CD4-positive, alpha-beta T cell treated with Interleukin-1 beta for 1 hour (primary cell): ENCODE data around the gene CDADC1.
A peak's percentile ranks its signal among the peaks of the same experiment; 100 is the strongest.
"Not testable (repeated sequence)": the region's sequence is repeated elsewhere in the genome, so short reads cannot be mapped to it uniquely, and the experiment has no call there.

Source experiments
- DNase-seq, 2 donors: peaks; one replicate each; pipeline ENCODE4 v3.0.0-alpha.2; 2020 to 2022

The CDADC1 gene

GRCh38 chr13:49240017-49240416 is 7.7 kb upstream of the CDADC1 start:
- peak; percentile 31 to 57 for DNase-seq

DNA sequence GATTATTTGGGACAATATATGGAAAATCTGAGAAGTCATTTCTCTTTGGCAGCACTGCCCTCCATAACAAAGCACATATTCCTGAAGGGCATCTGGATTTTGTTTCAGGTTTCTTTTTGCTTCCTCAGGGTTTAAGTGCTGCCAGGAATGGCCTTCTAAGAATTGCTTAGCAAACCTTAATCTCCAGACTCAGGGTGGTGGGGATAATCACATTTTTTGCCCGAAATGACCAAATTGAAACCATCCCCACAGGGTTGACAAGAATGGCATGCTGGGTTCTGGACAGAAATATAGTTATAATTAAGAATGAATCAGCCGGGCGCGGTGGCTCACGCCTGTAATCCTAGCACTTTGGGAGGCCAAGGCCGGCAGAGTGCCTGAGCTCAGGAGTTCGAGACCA is 6.4 kb upstream of the CDADC1 start:
- DNase-seq: no peak

DNA sequence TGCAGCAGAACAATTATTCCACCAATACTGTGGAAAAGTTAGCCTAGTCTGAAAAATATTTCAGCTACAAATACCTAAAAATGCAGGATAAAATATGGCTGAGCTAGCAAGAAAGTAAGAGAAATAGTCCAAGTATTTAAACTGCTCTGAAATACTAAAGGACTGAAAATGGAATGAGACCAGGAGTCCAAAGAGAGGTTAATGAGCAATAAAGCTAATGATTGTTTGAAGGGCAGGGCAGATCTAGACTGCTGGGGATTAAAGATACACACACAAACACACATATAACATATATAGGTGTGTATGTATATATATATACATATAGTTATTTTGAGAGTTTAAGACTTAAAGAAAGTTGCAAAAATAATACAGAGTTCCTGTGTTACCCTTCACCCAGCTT is 2.6 kb upstream of the CDADC1 start:
- DNase-seq: no peak

DNA sequence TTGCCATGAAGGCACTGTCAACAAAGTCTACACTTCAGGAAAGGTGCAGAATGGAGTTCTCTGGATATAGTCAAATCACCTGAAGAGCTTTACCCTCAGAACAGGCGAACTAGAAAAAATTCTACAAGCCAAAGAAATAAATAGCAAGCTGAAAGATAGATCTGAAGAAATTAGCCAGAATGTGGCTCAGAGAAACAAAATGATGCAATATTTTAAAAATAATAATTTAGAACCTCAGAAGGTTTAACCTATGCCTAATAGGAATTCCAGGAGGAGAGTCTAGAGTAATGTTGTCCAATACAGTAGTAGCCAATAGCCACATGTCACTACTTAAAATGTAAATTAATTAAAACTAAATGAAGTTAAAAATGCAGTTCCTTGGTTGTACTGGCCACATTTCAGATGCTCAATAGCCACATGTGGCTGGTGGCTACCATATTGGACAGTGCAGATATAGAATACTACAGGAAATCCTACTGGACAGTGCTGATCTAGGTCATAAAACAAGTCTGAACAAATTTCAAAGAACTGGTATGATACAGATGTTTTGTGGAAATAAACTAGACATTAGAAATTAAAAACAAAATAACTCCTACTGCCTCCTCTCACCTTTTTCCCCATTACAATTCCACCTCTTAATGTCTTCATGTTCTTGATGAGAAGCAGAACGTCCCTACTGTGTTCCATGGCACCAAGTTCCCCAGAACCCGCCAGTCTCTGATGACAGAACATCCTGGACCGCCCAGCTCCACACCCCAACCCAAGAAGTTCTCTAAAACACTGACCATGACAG is 679 bp upstream of the CDADC1 start:
- DNase-seq: no peak

DNA sequence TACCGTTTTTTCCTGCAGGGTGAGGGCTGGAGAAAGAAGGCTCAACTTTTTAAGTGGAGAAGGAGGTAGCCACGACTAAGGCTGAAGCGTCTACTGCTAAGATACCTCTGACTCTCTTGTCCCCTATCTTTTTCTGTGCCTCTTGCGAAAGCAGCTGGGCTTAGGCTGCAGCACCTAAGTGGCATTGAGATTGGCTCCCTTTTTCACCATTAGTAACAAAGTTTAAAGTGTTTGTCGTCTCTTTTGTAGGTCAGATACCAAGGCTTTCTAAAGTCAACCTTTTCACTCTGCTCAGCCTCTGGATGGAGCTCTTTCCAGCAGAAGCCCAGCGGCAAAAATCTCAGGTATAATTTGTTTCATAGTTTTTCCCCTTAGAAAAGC is 887 bp downstream of the CDADC1 start:
- peak in 1 of 2 donors; percentile 17 for DNase-seq

- DNase-seq: no peak
Observed at GRCh38 chr13:49251326-49251725, 3.6 kb downstream of the CDADC1 start.

DNA sequence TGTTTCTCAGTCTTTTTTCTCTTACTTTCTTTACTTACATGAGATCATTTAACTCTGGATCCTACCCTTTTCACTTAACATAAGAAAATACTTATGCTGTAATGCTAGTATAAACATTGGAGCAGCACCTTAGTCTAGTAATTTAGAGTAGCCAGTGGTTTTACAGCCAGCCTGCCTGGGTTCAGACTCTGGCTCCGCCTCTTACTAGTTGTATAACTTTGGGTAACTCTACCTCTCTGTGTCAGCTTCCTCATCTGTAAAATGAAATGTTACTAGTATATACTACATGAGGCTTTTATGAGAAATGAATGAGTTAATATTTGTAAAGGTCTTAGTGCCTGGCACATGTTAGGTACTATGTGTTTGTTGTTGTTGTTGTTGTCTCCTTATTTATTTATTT is 5.6 kb downstream of the CDADC1 start:
- no peak for DNase-seq

GRCh38 chr13:49254007-49254406 is 6.3 kb downstream of the CDADC1 start:
- no peak for DNase-seq

DNA sequence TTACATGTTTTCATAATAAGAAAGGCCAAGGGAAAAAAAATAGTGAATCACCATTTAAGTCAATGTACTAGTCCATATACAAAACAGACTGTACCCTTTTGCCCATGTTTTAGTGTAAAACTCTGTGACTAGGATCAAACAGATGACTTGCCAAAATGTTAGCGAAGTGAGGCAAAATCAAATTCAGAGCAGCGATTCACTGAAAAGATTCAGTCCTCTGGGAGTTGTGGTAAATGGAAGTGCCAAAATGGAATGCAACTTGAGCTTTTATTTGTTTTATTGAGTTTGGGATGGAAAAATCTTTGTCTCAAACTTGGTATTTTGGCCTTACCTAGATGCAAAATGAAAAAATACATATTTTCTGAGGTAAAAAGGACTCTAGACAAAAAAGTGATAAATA is 9.1 kb downstream of the CDADC1 start:
- DNase-seq: no peak

DNA sequence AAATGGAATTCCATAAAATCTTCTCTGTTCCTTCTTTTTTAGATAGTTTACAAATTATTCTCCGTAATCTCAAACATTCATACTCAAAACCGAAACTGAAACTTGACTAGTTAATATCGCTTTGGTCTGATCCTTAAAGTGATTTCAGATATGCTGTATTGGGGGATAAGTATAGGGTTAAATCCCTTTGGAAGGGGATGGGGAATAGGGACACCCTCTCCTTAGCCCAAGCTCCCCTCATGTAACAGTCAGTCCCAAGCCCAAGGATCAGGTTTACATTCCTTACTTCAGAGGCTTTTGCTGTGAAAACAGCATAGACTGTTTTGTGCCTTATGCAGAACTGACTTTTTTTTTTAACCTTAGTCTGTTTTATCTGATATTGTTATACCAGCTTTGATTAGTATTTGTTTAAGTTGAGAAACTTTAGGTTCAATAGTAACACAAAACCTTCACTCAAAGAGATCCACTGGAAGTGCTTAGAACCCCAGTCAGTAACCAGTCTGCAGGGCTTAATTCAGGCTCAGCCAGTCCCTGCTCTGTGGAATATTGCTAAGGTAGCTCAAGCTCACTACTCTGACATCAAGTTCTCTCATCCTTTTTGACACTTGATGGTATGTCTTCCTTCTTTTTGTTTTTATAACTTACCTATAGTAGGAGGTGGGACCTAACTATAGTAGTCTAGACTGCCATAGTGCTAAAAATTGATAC is 10.5 kb downstream of the CDADC1 start:
- peak in 1 of 2 donors; percentile 21 for DNase-seq

- DNase-seq: no peak
Observed at GRCh38 chr13:49259586-49259985, 11.9 kb downstream of the CDADC1 start.

DNA sequence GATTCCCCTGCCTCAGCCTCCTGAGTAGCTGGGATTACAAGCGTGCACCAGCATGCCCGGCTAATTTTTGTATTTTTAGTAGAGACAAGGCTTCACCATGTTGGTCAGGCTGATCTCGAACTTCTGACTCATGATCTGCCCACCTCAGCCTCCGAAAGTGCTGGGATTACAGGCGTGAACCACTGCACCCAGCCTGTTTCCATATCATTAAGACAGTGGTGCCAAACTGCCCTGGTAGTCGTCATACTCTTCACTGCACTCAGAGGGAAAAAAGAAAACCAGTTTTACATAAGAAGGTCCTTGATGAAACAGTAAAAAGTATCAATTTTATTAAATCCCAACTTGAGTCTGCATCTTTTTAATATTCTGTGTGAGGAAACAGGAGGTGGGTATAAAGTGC is 14.9 kb downstream of the CDADC1 start:
- DNase-seq: no peak

GRCh38 chr13:49265822-49266221 is 18.1 kb downstream of the CDADC1 start:
- DNase-seq: no peak

DNA sequence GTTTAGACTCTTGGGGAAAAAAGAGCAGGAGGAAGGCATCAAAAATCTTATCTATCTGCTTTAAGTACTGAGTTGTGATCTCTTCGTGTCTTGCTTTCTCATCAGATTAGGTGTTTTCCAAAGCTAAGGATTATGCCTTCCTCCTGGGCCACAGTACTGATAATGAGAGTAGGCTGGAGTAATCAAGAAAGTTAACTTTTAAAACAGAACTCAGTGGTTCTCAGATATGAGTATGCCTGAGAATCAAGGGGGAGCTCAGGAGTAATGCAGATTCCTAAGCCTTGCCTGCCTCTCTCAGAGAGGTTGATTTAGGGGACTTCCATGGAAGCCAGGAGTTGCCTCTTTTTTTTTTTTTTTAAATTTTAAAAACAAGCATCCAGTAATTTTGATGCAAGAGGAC is 23.5 kb downstream of the CDADC1 start:
- DNase-seq: no peak

- no peak for DNase-seq
Observed at GRCh38 chr13:49272296-49272695, 24.6 kb downstream of the CDADC1 start.

DNA sequence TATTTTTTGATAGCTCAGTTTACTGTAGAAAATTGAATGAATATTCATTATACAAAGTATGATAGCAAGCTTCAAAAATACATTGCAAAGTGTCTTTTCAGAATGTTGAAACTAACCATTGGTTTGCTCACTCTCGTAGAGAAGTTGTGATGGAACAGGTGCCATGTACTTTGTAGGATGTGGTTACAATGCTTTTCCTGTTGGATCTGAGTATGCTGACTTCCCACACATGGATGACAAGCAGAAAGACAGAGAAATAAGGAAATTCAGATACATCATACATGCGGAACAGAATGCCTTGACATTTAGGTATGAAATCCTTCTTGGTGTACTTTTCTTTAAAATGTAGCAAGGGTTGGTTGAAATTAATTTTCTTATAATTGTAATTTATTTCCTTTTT is 30.5 kb downstream of the CDADC1 start:
- no peak for DNase-seq

GRCh38 chr13:49279112-49279511 is 31.4 kb downstream of the CDADC1 start:
- DNase-seq: no peak

GRCh38 chr13:49279885-49280284 is 32.2 kb downstream of the CDADC1 start:
- no peak for DNase-seq

GRCh38 chr13:49287995-49288394 is 40.3 kb downstream of the CDADC1 start:
- DNase-seq: no peak

GRCh38 chr13:49288458-49288857 is 40.7 kb downstream of the CDADC1 start:
- DNase-seq: no peak

GRCh38 chr13:49292742-49293486 is 45.2 kb downstream of the CDADC1 start:
- DNase-seq: no peak

DNA sequence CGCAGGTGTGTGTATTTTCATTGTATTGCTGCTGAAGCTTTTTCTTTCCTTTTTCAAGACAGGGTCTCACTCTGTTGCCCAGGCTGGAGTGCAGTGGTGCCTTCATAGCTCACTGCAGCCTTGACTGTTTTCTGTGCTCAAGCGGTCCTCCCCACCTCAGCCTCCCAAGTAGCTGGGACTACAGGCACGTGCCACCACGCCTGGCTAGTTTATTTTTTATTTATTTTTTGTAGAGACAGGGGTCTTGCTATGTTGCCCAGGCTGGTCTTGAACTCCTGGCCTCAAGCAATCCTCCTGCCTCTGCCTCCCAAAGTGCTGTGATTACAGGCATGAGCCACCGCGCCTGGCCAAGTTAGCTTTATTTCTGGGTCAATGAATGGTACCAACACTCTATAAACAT is 47.0 kb downstream of the CDADC1 start:
- DNase-seq: not testable (repeated sequence)

GRCh38 chr13:49295244-49295643 is 47.5 kb downstream of the CDADC1 start:
- DNase-seq: no peak

DNA sequence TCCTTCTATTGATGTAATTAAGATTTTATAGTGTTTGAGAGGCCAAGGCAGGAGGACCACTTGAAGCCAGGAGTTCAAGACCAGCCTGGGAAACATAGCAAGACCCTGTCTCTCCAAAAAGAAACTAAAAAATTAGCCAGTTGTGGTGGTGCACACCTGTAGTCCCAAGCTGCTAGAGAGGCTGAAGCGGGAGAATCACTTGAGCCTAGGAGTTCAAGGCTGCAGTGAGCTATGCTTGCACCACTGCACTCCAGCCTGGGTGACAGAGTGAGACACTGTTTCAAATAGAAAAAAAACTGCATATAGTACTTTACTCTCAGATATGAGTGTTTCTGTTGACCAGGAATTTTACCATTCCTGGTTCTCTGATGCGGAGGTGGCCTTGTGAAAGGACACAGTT is 48.9 kb downstream of the CDADC1 start:
- no peak for DNase-seq
